Esophagus squamous epithelium (tissue), 4 donors: ENCODE results near the gene ZFYVE28.

Source experiments
- CTCF ChIP-seq, 6 experiments: fragments of 450-650 bp in 4 of 6; fragments of 200-600 bp in 2 of 6; sonication (generic) in 2 of 6; IDR thresholded peaks; one replicate each; pipeline ENCODE4 v1.5.1; 2016 to 2019; ENCODE audit warnings: antibody characterized with exemption in 6 of 6, mild to moderate bottlenecking in 4 of 6, moderate library complexity in 4 of 6
- POLR2A ChIP-seq, 4 donors: fragments of 450-650 bp; IDR thresholded peaks; one replicate each; pipeline ENCODE4 v1.6.1; 2017; ENCODE audit warnings: antibody characterized with exemption in 4 of 4, mild to moderate bottlenecking in 4 of 4, moderate library complexity in 3 of 4

- TF ChIP-seq CTCF (IDR thresholded peaks at IDR 0.05), result no peak
- no peak for TF ChIP-seq POLR2A (IDR thresholded peaks at IDR 0.05)
These were observed 60.4 kb downstream of the ZFYVE28 start for GRCh38 chr4:2357821-2358745.
